Measurements from ENCODE around the gene HBEGF.

Gene HBEGF

DNA sequence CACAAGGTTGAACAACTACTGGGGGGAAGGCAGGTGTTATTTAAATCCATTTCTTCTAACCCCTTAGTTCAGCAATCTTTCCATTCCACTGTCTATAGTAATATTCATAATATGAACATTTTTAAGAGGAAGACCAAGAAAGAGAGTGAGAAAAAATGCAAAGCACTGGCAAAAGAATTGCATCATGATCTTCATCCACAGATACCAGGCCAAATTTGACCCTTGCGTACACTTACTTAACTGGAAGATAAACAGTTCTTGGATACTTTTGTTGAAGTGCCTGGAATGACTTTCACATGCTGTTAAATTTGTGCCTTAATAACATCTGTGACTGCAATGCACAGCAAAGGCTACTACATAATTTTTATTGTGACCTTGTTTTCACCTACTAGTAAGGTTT is 45.3 kb downstream of the HBEGF start:
- no peak for DNase-seq

DNA sequence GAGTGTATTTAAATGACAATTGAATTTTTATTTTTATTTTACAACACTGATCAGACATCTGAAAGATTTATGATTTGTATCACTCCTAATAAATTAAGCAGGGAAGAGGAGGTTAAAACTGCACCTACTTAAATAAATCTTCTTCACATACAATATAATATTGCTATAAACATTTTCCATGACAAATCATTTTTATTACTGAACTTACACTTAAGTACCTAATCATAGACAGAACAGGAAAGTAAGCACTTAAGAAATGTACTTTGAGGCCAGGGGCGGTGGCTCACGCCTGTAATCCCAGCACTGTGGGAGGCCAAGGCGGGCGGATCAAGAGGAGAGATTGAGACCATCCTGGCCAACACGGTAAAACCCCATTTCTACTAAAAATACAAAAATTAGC is 47.3 kb downstream of the HBEGF start:
- no peak for DNase-seq

DNA sequence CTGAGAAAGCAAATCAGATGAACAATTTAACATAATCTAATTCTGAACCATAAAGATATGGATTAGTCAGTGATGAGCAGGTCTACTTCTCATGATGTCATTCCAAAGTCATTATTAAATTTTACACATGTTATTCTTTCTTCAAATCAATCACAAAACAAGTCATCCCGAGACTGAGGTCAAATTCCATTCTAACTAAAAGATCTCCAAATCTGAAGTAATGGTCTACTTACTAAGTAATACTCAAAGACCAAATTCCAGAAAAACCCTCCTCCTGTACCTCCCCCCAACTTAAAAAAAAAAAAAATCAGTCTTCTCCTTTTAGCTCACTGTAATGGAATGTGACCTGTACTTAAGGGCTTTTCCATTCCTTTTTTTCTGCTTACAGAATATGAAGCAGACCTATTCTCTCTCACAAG is 48.2 kb downstream of the HBEGF start:
- DNase-seq = no peak

- no peak for DNase-seq
These were observed 49.1 kb downstream of the HBEGF start for GRCh38 chr5:140297283-140297682.

- DNase-seq = no peak
These were observed 50.1 kb downstream of the HBEGF start for GRCh38 chr5:140296289-140296688.

- no peak for DNase-seq
These were observed 51.0 kb downstream of the HBEGF start for GRCh38 chr5:140295414-140295813.

DNA sequence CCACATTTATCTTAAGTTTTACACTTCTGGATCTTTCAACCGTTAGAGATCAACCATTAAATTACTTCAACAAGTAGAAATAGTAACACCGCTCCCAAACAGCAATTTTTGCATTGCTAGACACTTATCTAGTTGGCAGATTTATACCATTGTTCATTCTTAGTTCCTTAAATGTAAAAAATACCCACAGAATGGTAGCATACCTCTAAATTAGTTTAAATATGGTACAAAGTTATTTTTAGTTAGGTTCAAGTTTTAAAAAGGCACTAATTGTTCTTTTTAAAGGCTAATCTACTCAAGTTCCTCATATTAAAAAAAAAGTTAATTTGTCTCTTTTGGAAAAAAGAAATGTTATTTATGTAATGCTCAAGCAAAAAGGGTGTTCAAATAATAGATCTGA is 51.6 kb downstream of the HBEGF start:
- no peak for DNase-seq

- no peak for DNase-seq
These were observed 52.6 kb downstream of the HBEGF start for GRCh38 chr5:140293849-140294100.

- DNase-seq = no peak
These were observed 53.1 kb downstream of the HBEGF start for GRCh38 chr5:140293091-140293848.

DNA sequence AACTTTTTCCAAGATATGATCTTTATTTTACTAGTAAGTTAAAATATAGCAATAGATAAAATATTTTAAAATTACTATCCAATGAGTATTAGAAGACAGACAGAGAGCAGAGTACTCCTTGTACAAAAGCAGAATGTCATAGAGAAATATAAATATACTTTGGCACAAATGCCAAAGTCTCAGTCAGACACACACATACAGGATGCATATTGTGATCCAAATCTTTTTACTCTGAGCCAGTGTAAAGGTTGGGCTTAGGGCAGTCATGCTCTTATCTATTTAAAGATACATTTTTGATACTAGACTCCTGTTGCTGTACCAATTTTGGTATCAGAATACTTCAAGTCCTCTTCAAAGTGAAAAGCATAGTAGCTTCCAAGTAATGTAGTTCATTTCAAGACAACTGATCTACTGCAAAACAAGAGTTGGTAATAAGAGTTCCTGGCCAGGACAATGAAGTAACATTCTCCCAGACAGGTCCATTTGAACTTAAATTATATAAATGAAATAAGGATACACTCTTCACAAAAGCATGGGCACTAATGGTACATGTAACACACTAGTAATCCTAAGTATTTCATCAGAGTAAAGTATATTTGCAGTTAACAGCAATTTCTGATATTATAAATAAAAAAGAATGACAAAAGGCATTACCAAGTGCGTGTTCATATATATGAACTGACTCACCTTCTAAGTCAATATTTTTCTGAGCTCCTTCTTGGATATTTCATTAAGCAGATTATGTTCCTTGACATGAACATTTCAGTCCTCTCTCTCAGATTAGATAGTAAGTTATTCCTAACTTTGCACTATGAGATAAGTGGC is 54.0 kb downstream of the HBEGF start:
- DNase-seq = no peak

GRCh38 chr5:140287801-140288521 is 58.4 kb downstream of the HBEGF start:
- no peak for DNase-seq

DNA sequence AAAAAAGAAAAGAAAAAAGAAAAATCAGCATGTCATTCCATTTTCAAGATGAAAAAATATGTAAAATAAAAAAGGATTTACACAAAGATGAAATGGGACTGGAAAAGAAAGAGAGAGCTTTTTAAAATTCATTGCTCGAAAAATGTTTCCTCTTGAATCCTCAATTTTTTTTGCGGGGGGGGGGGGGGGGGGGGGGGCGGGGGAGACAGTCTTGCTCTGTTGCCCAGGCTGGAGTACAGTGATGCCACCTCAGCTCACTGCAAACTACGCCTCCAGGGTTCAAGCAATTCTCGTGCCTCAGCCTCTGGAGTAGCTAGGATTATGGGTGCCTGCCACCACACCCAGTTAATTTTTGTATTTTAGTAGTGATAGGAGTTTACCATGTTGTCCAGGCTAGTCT is 60.0 kb downstream of the HBEGF start:
- DNase-seq = no peak

GRCh38 chr5:140284013-140284412 is 62.4 kb downstream of the HBEGF start:
- no peak for DNase-seq

Data from central memory CD4-positive, alpha-beta T cell (primary cell).